GM12865 (cell line): Measurements from ENCODE around the gene MED4.
"Not testable (repeated sequence)": the region's sequence is repeated elsewhere in the genome, so short reads cannot be mapped to it uniquely, and the experiment has no call there.

Source experiments
- DNase-seq: peaks from one replicate; pipeline ENCODE4 v3.0.0; 2010; ENCODE audit warnings: low read depth
- H3K4me3 ChIP-seq: 2 replicates; pipeline ENCODE4 v1.5.1; 2011; ENCODE audit warnings: mild to moderate bottlenecking, low read depth, low read length, control low read depth
- CTCF ChIP-seq: IDR thresholded peaks from 2 replicates; pipeline ENCODE4 v1.5.1; 2011; ENCODE audit warnings: low read length, control low read depth, low read depth, inconsistent platforms; ENCODE audit not compliant: insufficient read depth; ENCODE audit errors: missing control alignments

Gene MED4

GRCh38 chr13:48072787-48073186 lies 22.1 kb downstream of the MED4 start:
- no peak for TF ChIP-seq CTCF
- H3K4me3 ChIP-seq = no peak overlapping the region
- no peak for DNase-seq

GRCh38 chr13:48072304-48072703 lies 22.6 kb downstream of the MED4 start:
- no peak for TF ChIP-seq CTCF
- no peak overlapping the region for H3K4me3 ChIP-seq
- DNase-seq = no peak

GRCh38 chr13:48070942-48071341 lies 24.0 kb downstream of the MED4 start:
- H3K4me3 ChIP-seq = no peak overlapping the region
- no peak for DNase-seq
- no peak for TF ChIP-seq CTCF

- H3K4me3 ChIP-seq = no peak overlapping the region
- no peak for DNase-seq
- TF ChIP-seq CTCF = no peak
These were observed 25.3 kb downstream of the MED4 start for GRCh38 chr13:48069573-48069972.

GRCh38 chr13:48068952-48069351 lies 26.0 kb downstream of the MED4 start:
- TF ChIP-seq CTCF = no peak
- no peak overlapping the region for H3K4me3 ChIP-seq
- no peak for DNase-seq

GRCh38 chr13:48068036-48068435 lies 26.9 kb downstream of the MED4 start:
- DNase-seq = no peak
- TF ChIP-seq CTCF = peak; percentile 1
- H3K4me3 ChIP-seq = no peak overlapping the region

GRCh38 chr13:48066310-48066989 lies 28.5 kb downstream of the MED4 start:
- TF ChIP-seq CTCF = no peak
- DNase-seq = peak; percentile 72
- H3K4me3 ChIP-seq = no peak overlapping the region

- not testable (repeated sequence) for H3K4me3 ChIP-seq, DNase-seq
These were observed 35.0 kb downstream of the MED4 start for GRCh38 chr13:48059951-48060350.

GRCh38 chr13:48058536-48058935 lies 36.4 kb downstream of the MED4 start:
- DNase-seq, H3K4me3 ChIP-seq: not testable (repeated sequence)
